Fibroblast of skin of abdomen (primary cell): Measurements from ENCODE around the gene SMAGP.
"Not testable (repeated sequence)": the region's sequence is repeated elsewhere in the genome, so short reads cannot be mapped to it uniquely, and the experiment has no call there.

Experiments
- DNase-seq: peaks from one replicate; pipeline ENCODE4 v3.0.0-alpha.2; 2013

SMAGP gene

DNA sequence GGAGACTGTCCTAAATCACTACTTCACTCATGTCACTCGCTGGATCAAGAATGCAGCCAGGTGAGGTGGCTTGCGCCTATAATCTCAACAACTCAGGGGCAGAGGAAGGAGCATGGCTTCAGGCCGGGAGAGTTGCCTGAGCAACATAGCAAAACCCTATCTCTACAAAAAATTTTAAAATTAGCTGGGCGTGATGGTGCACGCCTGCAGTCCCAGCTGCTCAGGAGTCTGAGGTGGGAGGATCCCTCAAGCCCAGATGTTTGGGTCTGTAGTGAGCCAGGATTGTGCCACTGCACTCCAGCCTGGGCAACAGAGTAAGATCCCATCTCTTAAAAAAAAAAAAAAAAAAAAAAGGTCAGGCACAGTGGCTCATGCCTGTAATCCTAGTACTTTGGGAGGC is 5.9 kb downstream of the SMAGP start:
- DNase-seq: no peak

DNA sequence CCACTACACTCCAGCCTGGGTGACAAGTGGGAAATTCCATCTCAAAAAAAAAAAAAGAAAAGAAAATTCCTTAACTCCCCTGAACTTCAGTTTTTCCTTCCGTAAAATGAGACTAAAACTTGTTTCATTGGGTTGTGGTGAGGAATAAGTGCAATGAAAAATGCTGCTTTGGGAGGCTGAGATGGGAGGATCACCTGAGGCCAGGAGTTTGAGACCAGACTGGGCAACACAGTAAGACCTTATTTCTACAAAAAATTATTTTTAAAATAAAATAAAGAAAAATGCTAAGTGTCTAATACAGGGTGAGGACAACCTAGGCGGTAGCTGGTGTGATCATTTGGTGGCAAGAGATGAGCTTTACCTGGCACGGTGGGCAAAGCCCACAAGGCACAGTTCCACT is 6.9 kb downstream of the SMAGP start:
- DNase-seq: no peak

DNA sequence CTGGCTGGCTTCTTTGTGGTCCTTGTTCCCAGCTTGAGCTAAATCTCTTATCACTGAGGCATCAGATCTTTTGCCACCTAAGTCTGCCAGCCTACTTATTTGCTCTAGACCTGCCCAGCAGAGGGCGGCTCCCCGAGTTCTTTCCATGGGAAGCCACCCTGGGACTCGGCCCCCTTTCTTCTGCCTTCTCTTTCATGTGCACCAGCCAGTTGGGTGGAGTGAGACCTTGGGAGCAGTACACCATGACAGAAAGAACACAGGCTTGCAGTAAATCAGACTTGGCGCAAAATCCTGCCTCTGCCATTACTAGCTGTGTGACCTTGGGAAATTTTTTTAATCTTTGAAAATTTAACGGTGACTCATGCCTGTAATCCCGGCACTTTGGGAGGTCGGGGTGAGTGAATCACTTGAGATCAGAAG is 7.4 kb downstream of the SMAGP start:
- DNase-seq: peak; percentile 60

DNA sequence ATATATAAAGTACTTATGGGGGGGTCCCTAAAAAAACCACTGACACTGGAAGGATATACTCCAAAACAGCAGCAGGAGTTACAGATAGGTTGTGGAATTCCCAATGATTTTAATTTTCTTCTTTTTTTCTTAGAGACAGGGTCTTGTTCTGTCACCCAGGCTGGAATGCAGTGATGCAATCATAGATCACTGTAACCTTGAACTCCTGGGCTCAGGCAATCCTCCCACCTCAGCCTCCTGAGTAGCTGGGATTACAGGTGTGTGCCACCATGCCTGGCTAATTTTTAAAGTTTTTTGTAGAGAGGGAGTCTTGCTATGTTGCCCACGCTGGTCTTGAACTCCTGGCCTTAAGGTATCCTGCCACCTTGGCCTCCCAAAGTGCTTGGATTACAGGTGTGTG is 10.6 kb downstream of the SMAGP start:
- not testable (repeated sequence) for DNase-seq

DNA sequence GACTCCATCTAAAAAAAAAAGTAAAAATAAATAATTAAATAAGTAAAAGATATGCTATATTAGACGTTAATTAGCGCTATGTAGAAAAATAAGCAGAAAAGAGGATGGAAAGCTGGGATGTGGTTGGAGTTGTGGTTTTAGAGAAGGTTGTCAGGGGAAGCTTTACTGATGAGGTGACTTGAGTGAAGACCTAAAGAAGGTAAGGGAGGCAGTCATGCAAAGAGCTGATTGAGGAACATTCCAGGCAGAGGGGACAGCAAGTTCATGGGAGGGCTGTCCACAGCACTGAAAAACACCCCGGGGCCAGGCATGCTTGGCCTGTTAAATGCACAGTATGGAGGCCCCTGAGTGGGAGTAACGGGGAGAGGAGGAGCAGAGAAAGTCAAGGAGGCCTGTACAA is 15.7 kb downstream of the SMAGP start:
- no peak for DNase-seq

DNA sequence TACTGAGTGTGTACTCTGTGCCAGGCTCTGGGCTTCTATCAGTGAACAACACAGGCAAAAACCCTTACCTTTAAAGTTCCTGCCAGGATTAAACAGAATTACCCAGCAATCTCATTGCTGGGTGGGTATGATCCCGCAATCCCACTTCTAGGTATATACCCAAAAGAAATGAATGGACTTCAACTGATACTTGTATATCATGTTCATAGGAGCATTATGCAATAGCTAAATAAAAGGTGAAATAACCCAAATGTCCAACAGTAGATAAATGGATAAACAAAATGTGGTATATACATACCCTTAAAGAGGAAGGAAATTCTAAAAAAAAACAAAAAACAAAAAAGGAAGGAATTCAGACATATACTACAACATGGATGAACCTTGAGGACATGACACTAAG is 16.9 kb downstream of the SMAGP start:
- no peak for DNase-seq

DNA sequence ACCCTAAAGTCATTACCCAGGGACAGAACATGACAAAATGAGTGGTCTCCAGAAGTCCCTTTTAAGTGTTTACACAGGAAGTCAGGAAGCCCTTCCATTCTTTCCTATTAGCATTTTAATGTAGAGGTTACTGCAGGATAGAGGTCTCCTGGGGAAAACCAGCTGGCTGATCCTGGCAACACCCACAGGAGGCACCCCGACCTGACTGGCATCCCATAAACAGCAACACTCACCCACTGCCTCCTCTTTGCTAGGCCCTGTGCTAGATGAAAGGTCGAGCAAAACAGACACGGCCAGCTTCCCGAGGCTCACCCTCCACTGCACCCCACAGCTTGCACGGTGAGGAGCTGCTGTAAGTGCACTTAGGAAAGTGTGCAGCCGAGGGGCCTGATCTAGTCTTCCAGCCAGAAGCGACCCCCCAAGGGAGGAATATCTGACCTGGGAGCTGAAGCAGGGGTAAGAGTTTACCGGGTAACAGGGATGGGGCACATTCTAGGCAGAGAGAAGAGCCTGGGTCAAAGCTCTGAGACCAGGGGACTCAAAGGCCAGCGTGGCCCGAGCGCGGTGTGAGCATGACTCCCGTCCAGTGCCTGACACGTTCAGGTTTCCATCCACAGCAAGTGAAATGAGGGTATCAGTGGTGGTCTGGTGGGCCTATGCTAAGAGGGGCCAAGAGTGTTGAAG is 22.6 kb downstream of the SMAGP start:
- no peak for DNase-seq

DNA sequence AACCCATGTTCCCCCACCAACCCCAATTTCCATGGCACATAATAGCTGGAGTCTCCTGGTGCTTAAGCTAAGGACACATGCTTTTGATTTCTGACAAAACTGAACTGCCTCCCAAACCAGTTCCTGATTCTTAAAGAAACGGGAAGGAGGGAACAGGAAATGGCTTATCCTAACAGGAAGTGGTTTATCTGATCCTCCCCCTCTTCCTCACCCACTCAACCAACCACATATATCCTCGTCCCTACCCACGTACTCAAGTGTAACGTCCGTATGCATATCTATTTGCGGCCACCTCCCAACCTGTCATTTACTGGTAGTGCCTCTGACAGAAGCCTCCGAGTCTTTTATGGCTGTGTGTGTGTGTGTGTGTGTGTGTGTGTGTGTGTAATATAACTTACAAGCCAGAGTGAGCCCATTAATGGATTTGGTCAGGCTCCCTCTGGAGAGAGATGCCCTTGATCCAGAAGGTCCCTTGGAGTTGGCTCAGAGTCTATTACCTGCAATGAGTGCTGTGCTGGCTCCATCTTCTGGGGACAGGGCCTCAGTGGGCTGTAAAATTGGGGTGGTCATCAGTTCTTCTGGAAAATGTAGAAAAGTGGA is 23.9 kb downstream of the SMAGP start:
- peak; percentile 61 for DNase-seq

DNA sequence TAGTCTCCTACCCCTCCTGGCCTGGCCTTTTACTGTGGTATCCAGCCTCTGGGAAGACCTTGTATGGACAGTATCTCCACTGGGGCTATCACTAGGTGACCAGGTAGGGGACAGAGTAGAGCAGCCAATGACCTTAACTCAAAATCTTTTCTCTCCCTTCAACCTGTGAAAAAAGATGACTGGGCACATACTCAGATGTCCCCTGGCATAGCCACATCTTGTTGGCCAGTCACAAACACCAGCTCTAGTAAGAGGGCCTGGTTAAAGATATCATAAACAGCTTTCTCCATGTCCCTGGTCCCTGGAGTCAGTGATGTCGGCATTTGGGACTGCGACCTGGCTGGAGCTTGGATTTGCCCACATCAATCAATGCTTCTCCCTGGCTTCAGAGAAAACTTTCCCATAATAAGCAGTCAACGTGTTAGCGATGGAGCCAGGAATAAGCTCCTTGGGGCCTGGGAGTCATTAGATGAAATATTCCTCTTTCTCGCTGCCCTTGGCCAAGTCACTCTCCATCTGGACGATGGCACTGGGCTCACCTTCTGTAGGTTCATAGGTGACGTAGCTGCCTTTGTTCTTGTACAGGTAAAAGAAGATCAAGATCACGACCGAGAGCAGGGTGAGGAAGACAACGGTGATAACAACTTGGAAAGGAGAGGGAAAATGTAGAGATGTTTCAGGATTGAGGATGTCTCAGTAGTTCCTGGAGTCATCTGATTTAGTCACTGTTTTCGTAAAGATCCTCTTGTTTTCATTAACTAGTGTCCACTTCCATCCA is 24.6 kb downstream of the SMAGP start:
- DNase-seq: no peak

DNA sequence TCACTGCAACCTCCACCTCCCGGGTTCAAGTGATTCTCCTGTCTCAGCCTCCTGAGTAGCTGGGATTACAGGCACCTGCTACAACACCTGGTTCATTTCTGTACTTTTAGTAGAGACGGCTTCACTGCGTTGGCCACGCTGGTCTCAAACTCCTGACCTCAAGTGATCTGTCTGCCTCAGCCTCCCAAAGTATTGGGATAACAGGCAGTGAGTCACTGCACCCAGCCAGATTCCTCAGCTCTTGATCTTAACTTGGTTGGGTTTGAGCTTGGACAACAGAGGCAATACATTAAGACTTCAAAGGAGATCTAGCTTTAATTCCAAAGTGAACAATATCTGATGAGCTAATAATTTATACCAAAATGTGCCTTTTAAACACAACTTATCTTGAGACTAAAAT is 25.9 kb downstream of the SMAGP start:
- DNase-seq: peak; percentile 15

DNA sequence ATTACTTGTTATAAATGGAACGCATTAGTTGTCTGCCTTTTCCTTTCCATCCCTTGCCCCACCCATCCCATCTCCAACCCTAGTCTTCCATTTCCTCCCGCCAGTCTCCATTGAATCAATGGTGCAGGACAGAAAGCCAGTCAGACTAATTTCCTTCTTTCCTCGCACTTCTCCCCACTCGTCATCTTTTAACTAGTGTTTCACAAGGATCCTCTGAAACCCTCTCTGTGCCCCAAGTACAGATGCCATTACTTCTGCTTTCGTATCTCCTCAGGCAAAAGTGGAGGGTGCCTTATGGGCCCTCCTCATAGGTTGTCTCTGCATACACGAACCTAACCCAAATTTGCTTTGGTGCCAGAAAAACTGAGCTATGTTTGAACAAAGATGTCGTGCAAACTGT is 27.3 kb downstream of the SMAGP start:
- no peak for DNase-seq

DNA sequence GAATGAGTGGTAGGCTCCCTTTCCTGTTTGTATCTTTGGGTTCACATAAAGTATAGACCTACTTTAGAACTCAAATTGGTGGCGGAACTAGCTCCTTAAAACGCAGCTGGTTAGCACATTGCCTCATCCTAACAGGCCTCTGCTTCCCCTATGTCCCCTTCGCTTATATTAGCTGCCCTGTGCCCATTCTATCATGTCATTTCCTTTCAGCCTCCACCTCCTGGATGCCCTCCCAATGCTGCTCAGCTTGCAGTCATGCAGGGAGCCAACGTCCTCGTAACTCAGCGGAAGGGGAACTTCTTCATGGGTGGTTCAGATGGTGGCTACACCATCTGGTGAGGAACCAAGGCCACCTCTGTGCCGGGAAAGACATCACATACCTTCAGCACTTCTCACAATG is 28.1 kb downstream of the SMAGP start:
- DNase-seq: no peak

DNA sequence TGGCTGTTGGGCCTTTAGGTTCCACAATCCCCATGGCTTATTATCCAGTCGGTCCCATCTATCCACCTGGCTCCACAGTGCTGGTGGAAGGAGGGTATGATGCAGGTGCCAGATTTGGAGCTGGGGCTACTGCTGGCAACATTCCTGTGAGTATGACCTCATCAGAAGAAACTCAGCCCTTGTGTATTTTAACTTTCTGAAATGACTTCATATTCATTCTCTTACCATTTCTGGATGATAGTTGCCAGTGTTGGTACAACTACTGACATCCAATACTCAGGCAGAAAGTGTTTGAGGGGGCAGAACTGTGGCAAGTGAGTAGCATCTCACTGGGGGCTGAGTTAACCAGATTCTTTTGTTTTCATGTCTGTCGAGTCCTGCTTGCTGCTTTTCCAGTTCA is 29.2 kb downstream of the SMAGP start:
- DNase-seq: peak; percentile 16

DNA sequence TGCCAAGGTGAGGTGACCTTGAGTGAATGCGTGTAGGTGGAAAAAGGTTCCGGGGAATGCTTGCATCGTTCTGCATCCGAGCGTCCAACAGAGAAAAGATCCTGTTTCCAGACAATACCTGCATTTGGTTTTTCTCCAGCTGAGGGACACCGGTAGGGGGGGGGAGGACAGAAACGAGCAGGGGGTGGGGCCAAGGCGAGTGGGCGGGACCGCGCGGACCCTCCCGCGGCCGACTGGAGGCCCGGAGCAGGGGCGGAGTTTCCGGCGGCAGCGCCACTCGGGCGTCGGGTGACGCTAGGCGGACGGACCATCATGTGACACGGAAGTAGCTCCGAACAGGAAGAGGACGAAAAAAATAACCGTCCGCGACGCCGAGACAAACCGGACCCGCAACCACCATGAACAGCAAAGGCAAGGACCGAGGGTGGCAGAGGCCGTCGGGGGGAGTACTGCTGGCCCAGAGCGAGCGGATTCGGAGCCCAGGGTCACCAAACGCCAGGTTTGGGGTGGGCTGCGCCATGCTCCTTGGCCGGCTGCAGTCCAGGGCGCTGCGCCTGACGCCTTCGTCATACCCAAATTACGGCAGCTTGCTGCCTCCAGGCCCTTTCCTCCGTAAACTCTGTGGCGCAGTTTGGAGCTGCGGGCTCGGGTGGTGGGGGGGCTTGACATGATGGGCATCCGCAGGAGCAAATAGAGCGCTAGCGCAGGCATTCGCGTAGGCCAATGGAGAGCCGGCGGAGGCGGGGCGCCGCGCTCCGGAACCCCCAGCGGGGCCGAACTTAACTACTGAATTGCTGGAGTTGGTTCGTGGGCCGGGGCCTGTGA is 31.5 kb downstream of the SMAGP start, which contains the start of gene DAZAP2:
DAZAP2 (plus strand) TSS at position 317 of the 825 bp plus-strand sequence; CDS start at position 399, 82 bp downstream.
- peak; percentile 95 for DNase-seq

DNA sequence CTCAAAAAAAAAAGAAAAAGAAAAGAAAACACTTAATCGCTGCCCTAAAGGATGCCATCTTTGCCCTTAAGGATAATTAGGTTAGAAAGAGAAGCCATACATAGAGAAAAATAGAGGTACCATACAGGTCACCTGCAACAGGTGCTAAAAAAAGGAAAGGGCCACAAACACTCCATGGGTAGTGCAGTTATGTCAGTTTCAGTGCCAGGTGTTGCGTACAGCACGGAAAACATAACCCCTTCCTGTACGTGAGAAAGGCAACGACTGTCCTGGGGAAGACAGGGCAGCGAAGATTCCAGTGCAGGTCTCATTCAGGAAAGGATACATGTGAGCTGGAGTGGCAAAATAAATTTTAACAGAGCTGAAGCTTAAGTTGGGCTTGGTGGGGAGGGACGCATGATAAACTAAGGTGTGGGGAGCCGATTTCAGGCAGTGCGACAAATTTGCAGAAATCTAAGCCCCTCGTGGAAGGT is 32.1 kb downstream of the SMAGP start:
- no peak for DNase-seq

DNA sequence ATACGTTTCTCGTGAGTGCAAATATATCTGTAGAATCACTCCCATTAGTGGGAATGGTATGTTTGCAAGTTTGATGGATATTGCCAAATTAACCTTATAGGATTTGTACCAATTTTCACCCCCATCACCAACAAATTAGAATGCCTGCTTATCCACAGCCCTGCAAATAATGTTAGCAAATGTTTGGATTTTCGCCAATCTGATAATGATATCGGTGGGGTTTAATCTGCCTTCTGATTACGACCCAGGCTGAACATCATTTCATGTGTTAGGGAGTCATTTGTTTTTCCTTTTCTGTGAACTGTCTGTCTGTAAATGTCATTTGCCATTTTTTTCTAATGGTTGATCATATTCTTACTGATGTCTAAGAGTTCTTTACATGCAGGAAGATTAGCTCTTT is 35.7 kb downstream of the SMAGP start:
- no peak for DNase-seq

DNA sequence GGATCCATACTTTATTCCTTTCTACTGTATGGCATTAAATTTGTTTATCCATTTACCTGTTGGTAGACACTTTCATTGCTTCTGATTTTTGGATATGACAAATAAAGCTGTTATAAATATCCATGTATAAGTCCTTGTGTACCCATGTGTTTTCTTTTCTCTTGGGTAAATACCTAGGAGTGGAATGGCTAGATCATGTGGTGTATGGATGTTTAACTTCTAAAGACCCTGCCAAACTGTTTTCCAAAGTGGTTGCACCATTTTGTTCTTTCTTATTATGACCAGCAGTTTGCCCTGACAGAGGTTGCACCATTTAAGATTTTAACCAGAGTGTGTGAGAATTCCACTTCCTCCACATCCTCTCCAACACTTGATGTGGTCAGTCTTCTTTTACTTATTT is 37.6 kb downstream of the SMAGP start:
- no peak for DNase-seq

DNA sequence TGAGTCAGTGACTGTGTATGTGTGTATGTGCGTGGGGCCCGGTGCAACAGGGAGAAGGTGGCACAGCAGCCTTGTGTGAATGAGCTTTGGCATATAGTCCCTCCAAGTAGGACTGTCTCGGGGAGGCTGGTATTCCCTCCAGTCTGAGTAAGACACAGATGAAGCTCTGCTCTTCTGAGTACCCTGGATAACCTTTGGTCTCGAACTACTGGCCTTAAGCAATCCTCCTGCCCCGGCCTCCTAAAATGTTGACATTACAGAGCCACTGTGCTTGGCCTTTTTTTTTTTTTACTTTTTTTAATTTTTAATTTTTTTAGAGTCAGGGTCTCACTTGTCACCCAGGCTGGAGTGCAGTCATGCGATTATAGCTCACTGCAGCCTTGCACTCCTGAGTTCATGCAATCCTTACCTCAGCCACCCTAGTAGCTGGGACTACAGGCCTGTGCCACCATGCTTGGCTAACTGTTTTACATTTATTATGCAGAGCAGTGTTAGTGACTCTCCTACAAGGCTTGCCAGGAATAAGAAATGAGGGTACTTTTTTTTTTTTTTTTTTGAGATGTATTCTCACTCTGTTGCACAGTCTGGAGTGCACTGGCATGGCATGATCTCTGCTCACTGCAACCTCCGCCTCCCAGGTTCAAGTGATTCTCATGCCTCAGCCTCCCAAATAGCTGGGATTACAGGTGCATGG is 41.0 kb downstream of the SMAGP start:
- DNase-seq: no peak

DNA sequence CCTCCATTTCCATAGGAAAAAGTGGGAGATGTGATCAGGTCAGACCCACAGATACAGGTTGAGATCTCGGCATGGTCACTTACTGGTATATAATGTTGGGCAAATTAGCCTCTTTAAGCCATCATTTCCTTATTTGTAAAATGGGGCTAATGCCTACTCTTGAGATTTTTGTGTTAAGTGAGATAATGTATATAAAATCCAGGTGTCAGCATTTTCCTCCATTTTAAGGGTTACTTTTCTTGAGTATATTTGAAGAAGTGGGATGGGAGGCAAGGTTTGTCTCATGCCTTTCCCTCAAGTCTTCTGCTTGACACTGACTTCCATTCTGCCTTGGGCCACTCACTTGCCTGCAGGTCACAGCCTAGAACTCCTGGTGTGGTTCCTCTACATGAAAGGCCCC is 42.3 kb downstream of the SMAGP start:
- DNase-seq: no peak

DNA sequence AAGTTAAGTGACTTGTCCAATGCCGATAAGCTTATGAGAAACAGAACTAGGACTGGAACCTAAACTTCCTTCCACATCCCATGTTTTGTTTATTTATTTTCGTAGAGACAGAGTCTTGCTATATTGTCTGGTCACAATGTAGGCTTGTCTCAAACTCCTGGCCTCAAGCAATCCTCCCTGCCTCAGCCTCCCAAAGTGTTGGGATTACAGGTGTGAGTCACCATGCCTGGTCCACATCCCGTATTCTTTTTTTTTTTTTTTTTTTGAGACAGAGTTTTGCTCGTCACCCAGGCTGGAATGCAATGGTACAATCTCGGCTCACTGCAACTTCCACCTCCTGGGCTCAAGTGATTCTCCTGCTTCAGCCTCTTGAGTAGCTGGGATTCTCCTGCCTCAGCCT is 43.1 kb downstream of the SMAGP start:
- not testable (repeated sequence) for DNase-seq

DNA sequence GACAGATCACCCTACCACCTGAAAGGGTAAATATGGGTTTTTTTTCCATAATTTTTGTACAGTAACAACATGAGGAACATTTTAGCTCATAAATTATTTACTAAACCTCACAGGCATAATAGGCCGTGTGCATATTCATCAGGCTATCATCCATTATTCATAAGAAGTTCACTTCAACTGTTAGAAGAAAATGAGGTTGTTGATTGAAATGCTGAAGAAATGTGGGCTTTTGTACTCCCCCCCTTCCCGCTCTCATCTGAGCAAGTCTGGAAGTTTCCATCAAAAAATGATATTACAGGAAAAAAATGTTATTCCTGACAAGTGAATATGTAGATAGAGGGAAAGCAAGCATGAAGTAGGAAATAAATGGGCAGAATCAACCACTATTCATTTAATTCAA is 44.4 kb downstream of the SMAGP start:
- no peak for DNase-seq

DNA sequence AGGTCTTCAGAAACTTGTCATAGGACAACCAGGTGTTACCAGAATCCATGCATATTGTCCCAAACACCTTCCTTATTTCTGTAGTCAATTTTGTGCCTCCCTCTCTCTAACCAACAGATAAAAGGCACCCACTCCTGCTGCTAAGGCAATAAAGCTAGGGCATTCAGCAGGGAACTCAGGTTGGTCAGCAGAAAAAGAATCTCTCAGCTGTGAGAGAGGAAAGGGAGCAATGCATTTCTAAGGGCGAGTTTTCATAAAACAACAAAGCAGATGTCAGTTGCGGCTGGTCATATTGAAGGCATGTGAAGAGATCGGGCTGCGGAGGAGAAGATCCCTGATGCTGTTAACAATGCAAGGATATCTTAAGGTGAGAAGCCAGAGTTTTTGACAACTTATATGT is 45.0 kb downstream of the SMAGP start:
- no peak for DNase-seq
